HG02885 (cell line): ENCODE results near the gene KIFC1.
"Not testable (repeated sequence)": the region's sequence is repeated elsewhere in the genome, so short reads cannot be mapped to it uniquely, and the experiment has no call there.

Experiments used
- ATAC-seq: cut with Tn5 transposase; IDR thresholded peaks from one replicate; pipeline ENCODE4 v1.9.1; 2021; ENCODE audit warnings: mild to moderate bottlenecking; ENCODE audit not compliant: unreplicated experiment, poor library complexity

Gene KIFC1

DNA sequence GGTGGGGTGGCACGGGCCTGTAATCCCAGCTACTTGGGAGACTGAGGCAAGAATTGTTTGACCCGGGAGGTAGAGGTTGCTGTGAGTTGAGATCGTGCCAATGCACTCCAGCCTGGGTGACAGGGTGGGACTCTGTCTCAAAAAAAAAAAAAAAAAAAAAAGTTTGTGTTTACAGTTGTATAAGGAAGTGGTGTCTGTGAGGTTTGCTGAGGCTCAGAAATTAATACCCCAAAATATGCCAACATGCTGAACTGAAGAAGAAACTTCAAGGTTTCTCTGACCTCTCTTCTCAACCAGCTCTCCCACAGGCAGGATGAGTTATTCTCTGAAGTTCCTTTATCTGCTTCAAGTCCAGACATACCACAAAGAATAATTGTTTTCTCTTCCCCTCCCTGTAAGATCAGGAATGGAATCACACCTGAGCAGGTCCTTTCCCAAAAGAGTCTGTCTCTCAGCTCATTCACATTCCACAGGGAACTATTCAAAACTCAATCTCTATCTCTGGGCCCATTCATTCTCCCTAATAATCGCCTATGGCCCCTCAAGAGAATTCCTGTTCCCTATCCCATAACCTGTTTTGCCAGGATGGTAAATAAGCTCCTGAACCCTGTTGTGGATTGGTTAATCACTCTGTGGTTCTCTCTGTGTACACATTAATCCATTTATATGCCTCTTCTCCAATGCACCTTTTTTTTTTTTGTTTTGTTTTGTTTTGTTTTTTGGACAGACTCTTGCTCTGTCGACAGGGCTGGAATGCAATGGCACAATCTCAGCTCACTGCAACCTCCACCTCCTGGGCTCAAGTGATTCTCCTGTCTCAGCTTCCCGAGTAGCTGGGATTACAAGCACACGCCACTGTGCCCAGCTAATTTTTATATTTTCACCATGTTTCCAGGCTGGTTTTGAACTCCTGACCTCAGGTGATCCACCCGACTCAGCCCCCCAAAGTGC, 17.4 kb upstream of the KIFC1 start:
- no peak for ATAC-seq

DNA sequence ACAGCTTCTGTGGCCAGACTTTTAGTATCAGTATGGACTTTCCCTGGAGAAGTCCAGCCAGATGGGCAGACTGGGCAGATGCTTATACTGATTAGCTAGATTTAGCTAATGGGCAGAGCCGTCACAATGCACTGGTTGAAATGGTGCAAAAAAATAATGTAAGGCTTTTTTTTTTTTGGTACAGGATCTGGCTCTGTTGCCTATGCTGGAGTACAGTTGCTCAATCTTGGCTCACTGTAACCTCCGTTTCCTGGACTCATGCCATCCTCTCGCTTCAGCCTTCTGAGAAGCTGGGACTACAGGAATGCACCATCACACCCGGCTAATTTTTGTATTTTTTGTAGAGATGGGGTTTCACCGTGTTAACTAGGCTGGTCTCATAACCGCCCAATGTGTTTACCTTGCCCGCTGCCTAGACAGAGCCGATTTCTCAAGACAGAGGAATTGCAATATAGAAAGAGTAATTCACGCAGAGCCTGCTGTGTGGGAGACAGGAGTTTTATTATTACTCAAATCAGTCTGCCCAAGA, 16.4 kb upstream of the KIFC1 start:
- ATAC-seq = no peak

DNA sequence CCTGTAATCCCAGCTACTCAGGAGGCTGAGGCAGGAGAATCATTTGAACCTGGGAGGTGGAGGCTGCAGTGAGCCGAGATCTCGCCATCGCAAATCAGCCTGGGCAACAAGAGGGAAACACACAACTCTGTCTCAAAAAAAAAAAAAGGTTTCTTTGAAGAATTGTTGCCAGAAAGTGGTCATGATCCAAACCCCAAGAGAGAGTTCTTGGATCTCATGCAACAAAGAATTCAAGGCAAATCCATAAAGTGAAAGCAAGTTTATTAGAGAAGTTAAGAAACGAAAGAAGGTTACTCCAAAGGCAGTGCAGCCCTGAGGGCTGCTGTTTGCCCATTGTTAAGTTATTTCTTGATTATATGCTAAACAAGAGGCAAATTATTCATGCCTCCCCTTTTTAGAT, 14.5 kb upstream of the KIFC1 start:
- no peak for ATAC-seq

DNA sequence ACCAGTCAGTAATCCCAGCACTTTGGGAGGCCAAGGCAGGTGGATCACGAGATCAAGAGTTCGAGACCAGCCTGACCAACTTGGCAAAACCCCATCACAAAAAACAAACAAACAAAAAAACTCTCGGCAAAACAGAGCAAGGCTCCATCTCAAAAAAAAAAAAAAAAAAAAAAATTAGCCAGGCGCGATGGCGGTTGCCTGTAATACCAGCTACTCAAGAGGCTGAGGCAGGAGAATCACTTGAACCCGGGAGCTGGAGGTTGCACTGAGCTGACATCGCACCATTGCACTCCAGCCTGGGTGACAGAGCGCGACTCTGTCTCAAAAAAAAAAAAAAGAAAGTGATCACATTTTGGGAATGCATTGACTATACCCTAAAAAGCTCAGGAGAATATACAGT, 12.4 kb upstream of the KIFC1 start:
- not testable (repeated sequence) for ATAC-seq

DNA sequence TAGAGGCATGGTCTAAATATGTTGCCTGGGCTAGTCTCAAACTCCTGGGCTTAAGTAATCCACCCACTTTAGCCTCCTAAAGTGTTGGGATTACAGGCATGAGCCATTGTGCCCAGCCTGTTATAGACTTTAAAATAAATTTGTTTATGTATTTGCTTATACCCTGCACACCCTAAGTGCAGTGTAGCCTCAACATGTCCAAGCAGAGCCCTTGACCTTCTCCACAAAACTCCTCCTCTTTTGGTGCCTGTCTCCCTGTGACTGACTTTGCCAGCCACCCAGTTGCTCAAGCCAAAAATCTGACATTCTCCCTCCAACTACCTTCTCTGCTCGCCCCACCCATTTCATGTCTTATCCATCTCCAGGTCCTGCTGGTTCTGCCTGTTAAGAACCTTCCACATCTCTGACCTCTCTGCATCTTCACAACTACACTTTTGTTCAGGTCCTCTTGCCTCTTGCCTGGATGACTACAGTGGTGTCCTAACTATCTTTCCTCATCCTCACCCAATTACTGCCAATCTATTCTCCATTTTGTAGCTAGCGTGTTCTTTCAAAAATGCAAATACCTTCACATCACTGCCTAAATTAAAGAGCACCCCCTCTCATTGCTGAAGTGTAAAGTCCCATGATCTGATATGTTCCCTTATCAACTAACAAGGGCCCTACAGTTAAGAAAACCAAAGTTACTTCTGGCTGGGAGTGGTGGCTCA, 11.2 kb upstream of the KIFC1 start:
- no peak for ATAC-seq

DNA sequence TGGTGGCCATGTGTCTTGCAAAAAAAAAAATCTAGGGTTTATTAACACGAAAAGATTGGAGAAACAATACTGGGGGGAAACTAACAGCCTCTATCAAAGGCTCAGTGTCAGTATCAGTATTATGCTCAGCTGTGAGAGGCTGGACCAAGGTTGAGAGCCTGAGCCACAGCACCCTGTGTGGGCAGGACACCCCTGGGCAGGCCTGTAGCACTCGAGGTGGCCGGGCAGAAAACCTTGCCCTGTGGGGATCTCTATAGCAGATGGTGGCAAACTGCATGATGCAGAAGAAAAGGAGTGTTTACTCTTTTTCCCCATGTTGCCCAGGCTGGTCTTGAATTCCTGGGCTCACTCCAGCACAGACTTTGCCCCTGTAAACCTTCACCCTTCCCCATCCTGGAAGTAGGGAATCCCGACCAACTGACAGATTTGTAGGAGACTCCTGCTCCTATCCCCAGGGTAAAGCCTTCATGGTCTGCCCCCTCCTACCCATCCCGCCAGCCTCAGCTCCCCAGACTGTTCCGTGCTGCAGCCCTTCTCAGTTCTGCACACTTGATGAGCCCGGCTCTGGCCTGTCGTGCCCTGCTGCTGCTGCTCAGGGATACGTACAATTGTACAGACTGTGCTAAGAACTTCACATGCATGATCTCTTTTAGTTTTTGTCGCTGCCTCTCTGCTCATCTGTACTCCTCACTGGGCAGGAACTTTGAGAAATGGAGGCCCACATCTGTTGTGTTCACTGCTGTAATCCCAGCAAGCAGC, 8.0 kb upstream of the KIFC1 start:
- ATAC-seq = no peak

DNA sequence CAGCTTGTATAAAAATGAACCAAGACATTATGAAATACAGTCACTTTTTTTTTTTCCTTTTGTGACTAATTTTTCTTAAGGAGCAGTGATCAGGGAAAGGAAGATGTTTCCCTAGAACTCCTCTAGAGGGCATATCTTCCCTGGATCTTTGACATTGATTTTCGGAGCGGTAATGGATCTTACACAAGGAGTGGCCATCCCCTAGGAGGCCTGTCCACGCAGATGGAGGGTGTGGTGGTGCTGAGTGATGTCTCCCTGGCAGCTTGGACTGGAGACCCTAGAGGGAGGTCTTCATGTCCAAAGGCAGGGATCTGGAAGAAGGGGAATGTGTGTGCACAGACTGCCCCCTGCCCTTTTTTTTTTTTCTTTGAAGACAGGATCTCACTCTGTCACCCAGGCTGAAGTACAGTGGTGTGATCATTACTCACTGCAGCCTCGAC, 7.0 kb upstream of the KIFC1 start:
- ATAC-seq = no peak

DNA sequence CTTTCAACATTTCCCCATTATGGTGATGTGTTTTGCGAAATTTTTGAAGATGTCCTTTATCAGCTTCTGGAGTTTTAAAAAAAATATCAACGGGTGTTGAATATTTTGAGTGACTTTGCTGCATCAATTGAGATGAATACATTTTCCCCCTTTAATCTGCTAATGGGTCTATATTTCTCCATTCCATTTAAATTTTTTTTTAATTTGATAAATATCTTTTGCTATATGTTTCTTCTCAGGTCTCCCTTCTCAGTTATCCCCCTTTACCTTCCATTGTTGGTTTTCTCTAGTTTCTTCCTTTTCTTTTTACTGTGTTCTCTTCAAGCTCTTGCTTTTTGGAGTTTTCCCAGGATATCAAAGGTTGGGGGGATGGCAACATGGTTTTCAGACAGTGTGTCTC, 1.4 kb upstream of the KIFC1 start:
- ATAC-seq = no peak

DNA sequence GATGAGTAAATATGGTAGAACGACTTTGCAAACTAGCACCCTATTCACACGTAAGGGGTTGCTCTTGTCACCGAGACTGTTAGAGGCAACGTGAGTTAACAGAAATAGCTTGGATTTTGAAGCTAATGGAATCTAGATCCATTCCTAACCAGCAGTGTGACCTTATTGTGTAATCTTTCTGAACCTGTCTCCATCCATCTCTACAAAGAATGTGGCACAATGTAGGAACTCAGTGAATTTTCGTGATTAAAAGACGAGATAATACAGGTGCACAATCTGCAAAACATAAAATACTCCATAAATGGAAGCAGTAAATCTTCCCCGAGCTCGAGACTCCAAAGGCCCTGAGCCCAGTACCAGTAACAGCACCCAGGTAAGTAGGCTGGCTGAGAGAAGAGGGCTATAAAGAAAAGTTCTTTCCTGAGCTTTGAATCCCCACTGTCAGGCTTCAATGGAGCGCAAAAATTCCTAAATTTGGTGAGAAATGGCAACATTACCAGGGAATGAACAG, 801 bp upstream of the KIFC1 start:
- no peak for ATAC-seq

DNA sequence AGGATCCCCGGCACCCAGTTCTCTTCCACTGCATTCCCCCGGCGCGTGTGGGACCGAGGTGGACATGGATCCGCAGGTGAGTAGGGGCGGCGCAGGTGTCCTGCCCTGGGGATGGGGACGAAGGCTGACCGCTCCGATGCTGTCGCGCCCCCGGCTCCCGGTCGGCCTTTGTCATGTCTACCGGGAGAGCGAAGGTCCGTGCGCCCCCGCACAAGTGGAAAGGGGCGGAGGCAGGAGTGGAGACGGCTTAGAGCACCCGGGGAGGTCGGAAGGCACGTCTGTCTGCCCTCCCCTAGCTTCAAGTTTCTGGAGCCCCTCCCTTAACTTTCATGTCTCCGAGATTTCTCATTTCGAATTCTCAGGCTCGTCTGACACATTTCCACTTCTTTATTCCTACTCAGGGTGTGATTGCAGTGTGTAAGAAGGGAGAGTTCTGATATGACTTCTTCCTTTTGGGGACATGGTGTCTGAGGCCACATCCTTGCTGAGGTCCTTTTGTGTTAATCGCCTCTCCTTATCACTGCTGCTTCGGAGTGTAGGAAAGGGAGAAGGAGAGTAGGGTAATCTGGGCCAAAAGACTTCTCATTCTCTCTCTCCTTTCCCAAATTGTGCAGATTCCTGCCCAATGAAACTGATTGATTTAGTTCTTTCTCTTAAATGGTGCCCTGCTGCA, 435 bp downstream of the KIFC1 start:
- ATAC-seq = peak; percentile 4

DNA sequence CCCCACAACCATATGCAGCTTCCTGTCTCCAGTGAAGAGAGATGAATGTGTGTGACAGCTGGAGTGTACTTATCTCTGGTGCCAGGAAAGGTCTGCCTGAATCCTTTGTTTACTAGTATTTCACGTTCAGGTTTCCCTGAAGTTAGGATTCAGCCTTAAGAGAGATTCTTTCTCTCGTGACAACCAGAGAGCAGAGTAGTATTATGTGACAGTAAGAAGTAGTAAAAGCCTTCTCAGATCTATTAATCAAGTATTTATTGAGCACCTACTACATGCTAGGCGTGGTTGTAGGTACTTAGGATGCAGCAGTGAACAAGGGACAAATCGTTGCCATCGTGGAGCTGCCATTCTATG, 949 bp downstream of the KIFC1 start:
- no peak for ATAC-seq

DNA sequence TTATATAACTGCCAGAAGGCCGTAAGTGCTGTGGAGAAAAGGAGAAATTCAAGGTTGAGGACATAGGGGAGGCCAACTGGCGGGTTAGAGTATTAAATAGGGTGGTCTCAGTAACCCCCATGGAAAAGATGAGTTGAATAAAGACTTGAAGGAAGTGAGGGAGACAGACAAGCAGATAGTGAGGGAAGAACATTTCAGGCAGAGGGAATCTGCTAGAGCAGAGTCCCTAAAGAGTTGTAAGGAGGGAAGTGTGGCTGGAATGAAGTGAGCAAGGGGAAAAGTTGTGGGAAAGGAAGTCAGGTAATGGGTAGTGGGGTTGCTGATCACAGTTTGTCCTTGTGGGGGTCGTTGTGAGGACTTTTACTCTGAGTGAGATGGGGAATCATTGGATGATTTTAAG, 1.4 kb downstream of the KIFC1 start:
- ATAC-seq = no peak

DNA sequence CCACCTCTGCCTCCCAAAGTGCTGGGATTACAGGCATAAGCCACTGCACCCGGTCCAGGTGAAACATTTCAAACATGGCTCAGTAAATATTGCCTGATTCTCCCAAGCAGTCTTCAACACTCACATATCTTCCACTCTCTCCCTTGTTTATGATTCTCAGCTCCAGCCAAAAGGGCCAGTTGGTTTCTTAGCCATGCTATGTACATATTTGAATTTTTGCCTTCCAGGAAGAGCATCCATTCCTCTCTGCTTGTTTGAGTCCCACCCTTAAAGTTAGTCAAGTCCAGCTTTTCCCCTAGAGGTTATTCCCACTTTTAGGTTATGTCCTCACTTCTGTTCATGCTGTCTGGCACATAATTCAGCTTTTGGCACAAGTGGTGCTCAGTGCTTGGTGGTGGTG, 5.9 kb downstream of the KIFC1 start:
- no peak for ATAC-seq

DNA sequence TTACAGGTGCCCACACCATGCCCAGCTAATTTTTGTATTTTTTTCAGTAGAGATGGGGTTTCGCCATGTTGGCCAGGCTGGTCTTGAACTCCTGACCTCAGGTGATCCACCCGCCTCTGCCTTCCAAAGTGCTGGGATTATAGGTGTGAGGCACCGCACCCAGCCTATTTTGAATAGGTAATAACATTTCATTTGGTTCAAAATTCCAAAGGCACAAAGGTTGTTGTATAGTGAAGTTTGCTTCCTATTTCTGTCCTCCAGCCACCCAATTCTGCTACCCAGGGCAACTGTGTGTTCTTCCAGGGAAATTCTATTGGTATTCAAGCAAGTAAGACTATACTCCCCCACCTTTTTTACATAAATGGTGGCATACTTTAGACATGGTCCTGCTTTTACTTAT, 7.0 kb downstream of the KIFC1 start:
- not testable (repeated sequence) for ATAC-seq

DNA sequence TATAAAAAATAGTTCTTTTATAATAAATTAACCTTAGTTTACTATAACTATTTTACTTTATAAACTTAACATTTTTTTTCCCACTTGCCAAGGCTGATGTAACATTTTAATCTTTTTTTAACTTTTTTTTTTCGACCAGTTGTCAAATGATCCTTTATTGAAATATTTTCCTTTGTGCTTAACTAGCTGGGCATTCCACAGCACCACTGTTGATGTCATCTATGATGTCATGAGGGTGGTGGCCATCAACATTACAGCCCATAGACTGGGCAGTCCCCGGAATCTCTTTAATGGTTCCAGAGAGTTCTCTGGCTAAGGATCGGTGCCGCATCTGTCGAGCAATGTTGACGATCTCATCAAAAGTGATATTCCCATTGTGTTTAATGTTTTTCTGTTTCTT, 8.3 kb downstream of the KIFC1 start:
- not testable (repeated sequence) for ATAC-seq

DNA sequence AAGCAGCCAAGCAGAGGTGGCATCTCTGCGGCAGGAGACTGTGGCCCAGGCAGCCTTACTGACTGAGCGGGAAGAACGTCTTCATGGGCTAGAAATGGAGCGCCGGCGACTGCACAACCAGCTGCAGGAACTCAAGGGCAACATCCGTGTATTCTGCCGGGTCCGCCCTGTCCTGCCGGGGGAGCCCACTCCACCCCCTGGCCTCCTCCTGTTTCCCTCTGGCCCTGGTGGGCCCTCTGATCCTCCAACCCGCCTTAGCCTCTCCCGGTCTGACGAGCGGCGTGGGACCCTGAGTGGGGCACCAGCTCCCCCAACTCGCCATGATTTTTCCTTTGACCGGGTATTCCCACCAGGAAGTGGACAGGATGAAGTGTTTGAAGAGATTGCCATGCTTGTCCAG, 13.3 kb downstream of the KIFC1 start:
- no peak for ATAC-seq

DNA sequence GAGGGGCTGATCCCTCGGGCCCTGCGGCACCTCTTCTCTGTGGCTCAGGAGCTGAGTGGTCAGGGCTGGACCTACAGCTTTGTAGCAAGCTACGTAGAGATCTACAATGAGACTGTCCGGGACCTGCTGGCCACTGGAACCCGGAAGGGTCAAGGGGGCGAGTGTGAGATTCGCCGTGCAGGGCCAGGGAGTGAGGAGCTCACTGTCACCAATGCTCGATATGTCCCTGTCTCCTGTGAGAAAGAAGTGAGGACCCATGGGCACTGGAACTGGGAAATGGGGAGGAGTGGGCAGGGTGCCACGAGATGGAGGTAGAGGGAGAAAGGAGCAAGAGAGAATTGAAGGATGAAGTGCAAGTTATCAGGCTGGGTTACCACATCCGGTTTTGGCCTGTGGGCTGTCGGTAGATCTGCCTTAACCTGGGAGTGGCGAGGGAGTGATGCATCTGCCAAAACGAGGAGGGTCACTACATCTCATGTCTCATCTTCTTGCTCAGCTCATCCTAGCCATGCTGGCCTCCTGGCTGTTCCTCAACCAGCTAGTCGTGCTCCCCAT, 13.8 kb downstream of the KIFC1 start:
- no peak for ATAC-seq

DNA sequence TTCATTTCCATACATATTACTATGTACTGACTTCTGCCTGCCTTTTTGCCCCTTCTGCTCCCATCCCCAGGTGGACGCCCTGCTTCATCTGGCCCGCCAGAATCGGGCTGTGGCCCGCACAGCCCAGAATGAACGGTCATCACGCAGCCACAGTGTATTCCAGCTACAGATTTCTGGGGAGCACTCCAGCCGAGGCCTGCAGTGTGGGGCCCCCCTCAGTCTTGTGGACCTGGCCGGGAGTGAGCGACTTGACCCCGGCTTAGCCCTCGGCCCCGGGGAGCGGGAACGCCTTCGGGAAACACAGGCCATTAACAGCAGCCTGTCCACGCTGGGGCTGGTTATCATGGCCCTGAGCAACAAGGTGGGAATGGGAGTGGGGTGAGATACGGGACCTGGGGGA, 14.5 kb downstream of the KIFC1 start:
- no peak for ATAC-seq

DNA sequence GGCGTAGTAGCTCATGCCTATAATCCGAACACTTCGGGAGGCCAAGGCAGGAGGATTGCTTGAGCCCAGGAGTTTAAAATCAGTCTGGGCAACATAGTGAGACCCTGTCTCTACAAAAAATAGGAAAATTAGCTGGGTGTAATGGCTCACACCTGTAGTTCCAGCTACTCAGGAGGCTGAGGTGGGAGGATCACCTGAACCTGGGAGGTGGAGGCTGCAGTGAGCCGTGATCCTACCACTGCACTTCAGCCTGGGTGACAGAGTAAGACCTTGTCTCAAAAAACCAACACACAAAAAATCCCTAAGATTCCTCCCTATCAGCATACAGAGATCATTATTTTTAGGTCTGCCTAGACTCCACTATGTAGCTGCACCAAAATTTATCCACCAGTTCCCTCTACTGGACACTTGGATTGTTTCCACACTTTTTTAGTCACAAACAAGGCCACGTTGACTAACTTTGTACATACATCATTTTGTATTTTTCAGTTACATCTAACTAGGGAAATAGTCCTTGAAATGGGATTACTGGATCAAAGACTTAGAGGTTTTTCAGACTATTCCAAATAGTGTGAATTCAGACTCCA, 15.6 kb downstream of the KIFC1 start:
- ATAC-seq = no peak
